ENCODE data around the gene SMAD7.

DNA sequence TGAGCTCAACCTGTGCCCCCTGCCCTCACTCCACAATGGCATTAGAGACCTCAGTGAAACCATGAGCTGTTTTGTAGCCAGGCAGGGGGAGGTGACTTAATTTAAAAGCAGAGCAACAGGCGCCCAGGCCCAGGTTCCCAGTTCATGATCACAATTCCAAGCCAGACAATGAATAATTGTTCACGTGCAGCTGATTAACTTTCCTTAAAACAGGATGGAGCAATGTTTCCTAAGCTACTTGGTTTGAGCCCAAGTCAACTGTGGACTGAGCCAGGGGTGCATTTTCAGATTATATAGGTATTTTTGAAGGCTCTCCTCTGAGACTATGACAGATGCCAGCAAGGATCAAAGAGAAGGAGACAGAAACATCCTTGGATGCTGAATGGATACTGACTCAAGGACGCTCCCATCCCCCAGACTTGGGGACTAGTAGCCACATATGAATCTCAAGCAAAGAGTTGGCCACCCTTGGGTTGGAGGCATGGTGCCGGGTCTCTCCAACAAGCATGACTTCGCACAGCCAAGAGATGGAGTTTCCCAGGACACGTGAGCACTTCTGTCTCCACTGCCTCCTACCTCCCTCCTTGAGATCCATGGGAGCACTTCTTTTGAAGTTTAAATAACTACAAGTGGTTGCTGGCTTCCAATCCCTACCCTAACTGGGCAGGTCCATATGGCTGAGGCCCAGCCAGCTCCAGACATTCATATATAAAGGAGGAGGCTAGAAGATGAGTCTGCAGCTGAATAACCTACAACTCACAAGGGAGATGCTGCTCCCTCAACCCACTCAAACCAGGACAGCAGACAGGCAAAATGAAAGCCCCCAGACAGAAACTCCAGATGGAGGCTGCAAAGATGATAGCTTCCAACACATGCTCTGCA lies 12.7 kb downstream of the SMAD7 start:
- TF ChIP-seq POLR2A (IDR thresholded peaks at IDR 0.05; ENCODE audit: low read length) (no peak), GATA1 (IDR thresholded peaks at IDR 0.05; ENCODE audit: low read depth, low read length) (no peak)
